ENCODE results near the gene TRH. TPM values are rescaled to one million over a fixed set of nuclear protein-coding genes. Genes with fewer than 3 reads are reported as not detected.
"Not testable (repeated sequence)": the region's sequence is repeated elsewhere in the genome, so short reads cannot be mapped to it uniquely, and the experiment has no call there.

TRH gene
- total RNA-seq, 1 donor from 2014 or later = not detected

DNA sequence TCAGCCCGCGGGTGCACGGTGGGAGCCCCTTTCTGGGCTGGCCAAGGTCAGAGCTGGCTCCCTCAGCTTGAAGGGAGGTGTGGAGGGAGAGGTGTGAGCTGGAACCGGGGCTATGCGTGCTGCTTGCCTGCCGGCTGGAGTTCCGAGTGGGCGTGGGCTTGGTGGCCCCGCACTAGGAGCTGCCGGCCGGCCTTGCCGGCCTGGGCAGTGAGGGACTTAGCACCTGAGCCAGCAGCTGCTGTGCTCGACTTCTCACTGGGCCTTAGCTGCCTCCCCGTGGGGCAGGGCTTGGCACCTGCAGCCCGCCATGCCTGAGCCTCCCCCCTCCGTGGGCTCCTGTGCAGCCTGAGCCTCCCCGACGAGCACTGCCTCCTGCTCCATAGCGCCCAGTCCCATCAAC lies 36.0 kb downstream of the TRH start:
- DNase-seq (ENCODE audit: low read depth) = no peak

DNA sequence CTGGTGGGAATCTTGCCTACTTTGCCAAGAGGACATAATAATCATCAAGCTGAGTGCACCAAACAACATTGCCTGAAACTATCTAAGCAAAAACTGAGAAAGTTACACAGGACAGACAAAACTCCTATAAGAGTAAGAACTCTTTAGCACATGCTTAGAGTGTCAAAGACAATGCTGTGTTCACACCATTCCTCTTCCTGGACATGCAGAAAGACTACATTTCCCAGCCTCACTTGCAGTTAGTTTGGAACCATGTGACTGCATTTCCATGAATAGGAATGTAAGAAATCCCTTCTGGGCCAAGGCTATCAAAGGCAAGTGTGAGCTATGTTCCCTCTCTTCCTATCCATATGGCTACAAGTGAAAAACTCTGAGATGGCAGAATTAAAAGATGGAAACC lies 37.6 kb downstream of the TRH start:
- not testable (repeated sequence) for DNase-seq (ENCODE audit: low read depth)

DNA sequence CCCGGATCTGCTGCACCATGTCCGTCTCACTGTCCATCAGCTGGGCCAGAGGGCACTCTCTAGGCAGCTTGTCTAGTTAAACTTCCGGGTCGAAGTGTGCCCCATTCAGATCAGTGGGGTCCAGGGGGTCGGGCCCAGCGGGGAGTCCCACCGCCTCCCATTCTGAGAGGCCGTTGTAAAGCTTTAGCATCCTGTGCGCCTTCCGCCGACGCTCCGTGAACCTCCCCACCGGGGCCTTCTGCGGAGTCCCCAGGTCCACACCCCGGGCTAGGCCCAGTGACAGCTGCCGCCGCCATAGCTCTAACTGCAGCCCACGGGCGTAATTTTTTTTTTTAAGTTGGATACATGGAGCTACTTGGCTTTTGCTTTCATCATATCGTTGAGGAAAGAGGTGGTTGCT lies 38.7 kb downstream of the TRH start:
- not testable (repeated sequence) for DNase-seq (ENCODE audit: low read depth)

DNA sequence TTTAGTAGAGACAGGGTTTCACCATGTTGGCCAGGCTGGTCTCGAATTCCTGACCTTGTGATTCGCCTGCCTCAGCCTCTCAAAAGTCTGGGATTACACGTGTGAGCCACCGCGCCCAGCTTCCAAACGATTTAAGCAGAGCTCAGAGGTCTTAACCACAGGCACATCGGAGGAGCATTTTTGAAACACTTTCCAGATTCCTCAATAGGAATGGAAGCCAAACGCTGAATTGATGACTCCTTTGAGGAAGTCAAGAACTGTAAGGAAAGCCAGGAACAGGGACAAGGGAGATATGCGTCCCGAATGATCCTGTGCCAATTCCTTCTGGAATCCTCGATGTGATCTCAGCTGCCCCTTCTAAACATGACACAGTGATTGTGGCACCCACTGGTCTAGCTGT lies 40.0 kb downstream of the TRH start:
- no peak for DNase-seq (ENCODE audit: low read depth)

DNA sequence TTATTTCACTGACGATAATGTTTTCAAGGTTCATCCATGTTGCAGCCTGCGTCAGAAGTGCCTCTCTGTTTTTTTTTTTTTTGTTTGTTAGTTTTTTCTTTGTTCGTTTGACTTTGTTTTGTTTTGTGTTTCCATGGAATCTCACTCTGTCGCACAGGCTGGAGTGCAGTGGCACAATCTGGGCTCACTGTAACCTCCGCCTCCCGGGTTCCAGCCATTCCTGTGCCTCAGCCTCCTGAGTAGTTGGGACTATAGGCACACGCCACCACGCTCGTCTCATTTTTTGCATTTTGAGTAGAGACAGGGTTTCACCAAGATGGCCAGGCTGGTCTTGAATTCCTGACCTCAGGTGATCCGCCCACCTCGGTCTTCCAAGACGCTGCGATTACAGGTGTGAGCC lies 43.1 kb downstream of the TRH start:
- not testable (repeated sequence) for DNase-seq (ENCODE audit: low read depth)

DNA sequence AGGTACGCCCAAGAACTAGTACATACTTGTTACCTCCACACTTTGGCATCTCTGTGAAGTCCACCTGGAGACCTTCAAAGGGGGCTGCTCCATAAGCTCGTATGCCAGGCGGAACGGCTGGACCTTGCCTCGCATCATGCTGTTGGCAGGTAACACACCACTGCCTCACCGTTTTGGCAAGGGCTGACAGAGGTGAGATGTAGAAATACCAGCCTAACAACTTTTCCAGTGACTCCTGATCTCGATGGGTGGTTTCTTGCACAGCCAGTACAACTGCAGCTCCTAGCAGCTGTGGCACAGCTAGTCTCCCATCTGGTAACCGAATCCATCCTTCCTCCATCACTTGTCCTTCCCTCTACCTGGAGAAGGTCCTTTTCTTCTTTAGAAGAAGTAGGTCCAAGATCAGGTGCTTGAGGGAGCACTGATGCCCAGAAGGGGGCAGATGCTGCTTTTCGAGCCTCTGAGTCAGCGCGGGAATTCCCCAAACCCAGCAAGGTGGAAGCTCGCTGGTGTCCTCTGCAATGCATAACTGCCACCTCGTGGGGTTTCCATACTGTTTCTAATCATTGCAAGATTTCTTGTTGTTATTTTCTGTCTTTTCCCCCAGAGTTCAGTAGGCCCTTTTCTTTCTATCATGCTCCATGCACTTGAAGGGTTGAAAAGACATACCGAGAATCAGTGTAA lies 51.8 kb downstream of the TRH start:
- DNase-seq (ENCODE audit: low read depth) = not testable (repeated sequence)

DNA sequence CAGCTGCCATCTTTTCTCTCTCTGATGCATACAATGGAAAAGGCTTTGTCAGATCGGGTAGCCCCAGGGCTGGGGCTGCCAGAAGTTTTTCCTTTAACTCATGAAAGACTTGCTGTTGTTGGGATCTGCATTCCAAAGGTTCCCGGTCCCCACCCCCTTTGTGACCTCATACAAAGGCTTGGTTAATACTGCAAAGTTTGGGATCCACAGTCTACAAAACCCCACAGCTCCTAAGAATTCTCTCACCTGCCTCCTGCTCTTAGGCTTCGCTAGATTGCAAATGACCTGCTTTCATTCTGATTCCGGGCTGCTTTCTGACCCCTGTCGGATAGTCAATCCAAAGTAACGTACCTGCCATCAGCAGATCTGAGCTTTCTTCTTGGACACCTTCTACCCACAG lies 52.9 kb downstream of the TRH start:
- not testable (repeated sequence) for DNase-seq (ENCODE audit: low read depth)

Other genes with a start within 250 kb of the TRH start
- gene TMCC1, start 81.0 kb upstream of the TRH start, total RNA-seq = 17.7 and 30.5 TPM in 2 replicates
- 0.55 TPM in 1 of 2 replicates, not detected in the other for gene ALG1L2, start 107.1 kb downstream of the TRH start, total RNA-seq